ENCODE data around the gene SNAP29.

Gene SNAP29

GRCh38 chr22:20847318-20847822, 11.4 kb upstream of the SNAP29 start:
- TF ChIP-seq CTCF (IDR thresholded peaks at IDR 0.05), result no peak
- Histone ChIP-seq H3K27me3 (no peaks in the 10 kb centered on the region), H3K9me3 (no peaks in the 10 kb centered on the region), H3K4me1 (ENCODE audit: control insufficient read depth in 1 of 2, insufficient read depth in 1 of 2, low read depth in 1 of 2, low read length in 1 of 2) (peaks cover 5 to 9% of the 10 kb centered on the region in 2 experiments), H3K36me3 (no peaks in the 10 kb centered on the region), H3K27ac (no peak overlapping the region), H3K4me3 (ENCODE audit: low read depth in 1 of 2, low read length in 1 of 2) (no peak overlapping the region)

- H3K27me3 ChIP-seq, result no peaks in the 10 kb centered on the region
- H3K4me1 ChIP-seq (ENCODE audit: control insufficient read depth in 1 of 2, insufficient read depth in 1 of 2, low read depth in 1 of 2, low read length in 1 of 2), result peaks cover 12 to 17% of the 10 kb centered on the region in 2 experiments
- H3K27ac ChIP-seq, result no peak overlapping the region
- TF ChIP-seq CTCF (IDR thresholded peaks at IDR 0.05), result no peak
- H3K4me3 ChIP-seq (ENCODE audit: low read depth in 1 of 2, low read length in 1 of 2), result no peak overlapping the region
- H3K36me3 ChIP-seq, result no peaks in the 10 kb centered on the region
- no peaks in the 10 kb centered on the region for H3K9me3 ChIP-seq
Measured at GRCh38 chr22:20852076-20852475, 6.7 kb upstream of the SNAP29 start.

GRCh38 chr22:20852503-20852902, 6.3 kb upstream of the SNAP29 start:
- no peak for TF ChIP-seq CTCF (IDR thresholded peaks at IDR 0.05)
- Histone ChIP-seq H3K36me3 (no peaks in the 10 kb centered on the region), H3K4me1 (ENCODE audit: control insufficient read depth in 1 of 2, insufficient read depth in 1 of 2, low read depth in 1 of 2, low read length in 1 of 2) (peaks cover 17 to 21% of the 10 kb centered on the region in 2 experiments), H3K4me3 (ENCODE audit: low read depth in 1 of 2, low read length in 1 of 2) (no peak overlapping the region), H3K27ac (no peak overlapping the region), H3K27me3 (no peaks in the 10 kb centered on the region), H3K9me3 (no peaks in the 10 kb centered on the region)

GRCh38 chr22:20853236-20853660, 5.6 kb upstream of the SNAP29 start:
- Histone ChIP-seq H3K27me3 (no peaks in the 10 kb centered on the region), H3K36me3 (no peaks in the 10 kb centered on the region), H3K4me1 (ENCODE audit: control insufficient read depth in 1 of 2, insufficient read depth in 1 of 2, low read depth in 1 of 2, low read length in 1 of 2) (peaks cover 24 to 27% of the 10 kb centered on the region in 2 experiments), H3K4me3 (ENCODE audit: low read depth in 1 of 2, low read length in 1 of 2) (no peak overlapping the region), H3K9me3 (no peaks in the 10 kb centered on the region), H3K27ac (peak overlapping the region; percentile 12)
- no peak for TF ChIP-seq CTCF (IDR thresholded peaks at IDR 0.05)

- H3K27me3 ChIP-seq, result no peaks in the 10 kb centered on the region
- H3K4me1 ChIP-seq (ENCODE audit: control insufficient read depth in 1 of 2, insufficient read depth in 1 of 2, low read depth in 1 of 2, low read length in 1 of 2), result peaks cover 35 to 39% of the 10 kb centered on the region in 2 experiments
- no peaks in the 10 kb centered on the region for H3K9me3 ChIP-seq
- H3K36me3 ChIP-seq, result peaks cover under 1% of the 10 kb centered on the region
- peak overlapping the region; percentile 68 to 85 for H3K4me3 ChIP-seq (ENCODE audit: low read depth in 1 of 2, low read length in 1 of 2)
- H3K27ac ChIP-seq, result peak overlapping the region; percentile 97
- TF ChIP-seq CTCF (IDR thresholded peaks at IDR 0.05), result no peak
Measured at GRCh38 chr22:20857247-20857643, 1.6 kb upstream of the SNAP29 start.
